Heart left ventricle (tissue), 16 donors: Measurements from ENCODE around the gene ERLIN1. TPM values are rescaled to one million over a fixed set of nuclear protein-coding genes. Genes with fewer than 3 reads are reported as not detected.

ENCODE experiments used
- ATAC-seq, 4 donors: fragments of 200-7000 bp; cut with Tn5 transposase; one replicate each; pipeline ENCODE4 v1.9.1; 2020 to 2022; ENCODE audit warnings: moderate library complexity in 4 of 4, mild to moderate bottlenecking in 3 of 4, moderate number of reproducible peaks in 1 of 4
- DNase-seq, 5 donors: peaks; one replicate each; pipeline ENCODE4 v3.0.0-alpha.2; 2020
- H3K27ac ChIP-seq, 12 donors: fragments of 200-600 bp; sonication (generic) in 4 of 12; one replicate each; pipeline versions ENCODE4 v1.5.0 to v1.8.0; 2016 to 2022; ENCODE audit warnings: mild to moderate bottlenecking in 2 of 12
- H3K27me3 ChIP-seq, 9 donors: fragments of 200-600 bp; sonication (generic) in 2 of 9; one replicate each; pipeline versions ENCODE4 v1.5.1 to v1.8.0; 2016 to 2022; ENCODE audit warnings: mild to moderate bottlenecking in 3 of 9
- H3K36me3 ChIP-seq, 9 donors: fragments of 200-600 bp; sonication (generic) in 2 of 9; one replicate each; pipeline versions ENCODE4 v1.5.0 to v1.8.0; 2018 to 2022; ENCODE audit warnings: mild to moderate bottlenecking in 2 of 9
- H3K4me1 ChIP-seq, 12 donors: fragments of 200-600 bp; sonication (generic) in 4 of 12; one replicate each; pipeline versions ENCODE4 v1.5.0 to v1.8.0; 2016 to 2022; ENCODE audit warnings: mild to moderate bottlenecking in 3 of 12
- H3K4me3 ChIP-seq, 12 donors: fragments of 200-600 bp; sonication (generic) in 4 of 12; one replicate each; pipeline versions ENCODE4 v1.5.0 to v1.8.0; 2017 to 2022; ENCODE audit warnings: mild to moderate bottlenecking in 9 of 12, moderate library complexity in 4 of 12
- H3K9me3 ChIP-seq, 12 donors: fragments of 200-600 bp; sonication (generic) in 4 of 12; one replicate each; pipeline versions ENCODE4 v1.5.0 to v1.8.0; 2016 to 2022; ENCODE audit warnings: mild to moderate bottlenecking in 1 of 12
- POLR2A ChIP-seq, 2 donors: fragments of 450-650 bp; IDR thresholded peaks; one replicate each; pipeline ENCODE4 v1.6.1; 2017; ENCODE audit warnings: antibody characterized with exemption in 2 of 2, mild to moderate bottlenecking in 2 of 2, moderate library complexity in 2 of 2
- WGBS, 4 donors: extraction: QIAGEN DNeasy Blood & Tissue Kit in 2 of 4; methylation state at CpG; one replicate each; pipeline versions ENCODE4 v1.1.5 to v1.1.7; 2013 to 2018; 5-methylcytosine and 5-hydroxymethylcytosine counted together
- intact Hi-C, 10 donors: fragments of 100-400 bp; cut with DNase I; formaldehyde crosslinking; loops; one replicate each; pipeline versions ENCODE4 v1.11.1 to v1.14.2; 2022
- polyA plus RNA-seq, 2 donors: library from polyadenylated mRNA; stranded (reverse); fragments of 200-250 nt; gene quantifications; one replicate each; pipeline ENCODE4 v1.2.3, GENCODE V29; 2013
- total RNA-seq, 9 donors: library from RNA; depleted of rRNA in 2 of 9; stranded (reverse); fragments of >200 nt in 2 of 9; fragmentation: NEBNext Ultra II Directional in 3 of 9; extraction: Animal tissue kit (Norgen Biotek cat#: 25700) in 3 of 9; gene quantifications; one replicate each; pipeline versions ENCODE4 v1.1.0 to v1.2.4, GENCODE V29; 2016 to 2023
- TF ChIP-seq, protein P1 (sequence below), 12 donors: fragments of 200-600 bp; sonication (generic) in 4 of 12; IDR thresholded peaks; one replicate each; pipeline versions ENCODE4 v1.5.0 to v1.8.0; 2018 to 2022; ENCODE audit warnings: antibody characterized with exemption in 12 of 12, mild to moderate bottlenecking in 5 of 12
- donor health status: ischemic (EF 13 %, LVEDD 7.1; RV severe dilation, severe dysfunction).
- donor health status: healthy with polysubstance abuse.
- donor health status: DM: no; HTN: yes; CAD: no.
- donor health status: DM: no; HTN: no; CAD: no.
- donor health status: ischemic (EF 25% LVEDD 6.9; RV normal size, moderate dysfunction).
- donor health status: ischemic (EF 25% LVEDD 5.7; RV mildly dilated, moderate dysfunction).
- donor health status: healthy.
- donor health status: DM: yes; HTN: yes; CAD: no.
- donor health status: ischemic (EF 35%, LVEDD 5.7; RV mildly dilated, moderate dysfunction).
- donor health status: nonischemic (EF 11% LVEDD 7.7; RV severe dilation, severe dysfunction).
- donor health status: DM: yes; HTN: yes; CAD: no.
- donor health status: PGD.
- donor health status: ischemic (EF 29% LVEDD 5.4; RV normal size, mild dysfunction).
- donor health status: nonischemic (EF 23%, LVEDD 6.1; RV moderate dilation, normal function).

The ERLIN1 gene
- total and polyA plus RNA-seq, 11 donors: 1.9 to 16.5 (median 7.0) TPM

DNA sequence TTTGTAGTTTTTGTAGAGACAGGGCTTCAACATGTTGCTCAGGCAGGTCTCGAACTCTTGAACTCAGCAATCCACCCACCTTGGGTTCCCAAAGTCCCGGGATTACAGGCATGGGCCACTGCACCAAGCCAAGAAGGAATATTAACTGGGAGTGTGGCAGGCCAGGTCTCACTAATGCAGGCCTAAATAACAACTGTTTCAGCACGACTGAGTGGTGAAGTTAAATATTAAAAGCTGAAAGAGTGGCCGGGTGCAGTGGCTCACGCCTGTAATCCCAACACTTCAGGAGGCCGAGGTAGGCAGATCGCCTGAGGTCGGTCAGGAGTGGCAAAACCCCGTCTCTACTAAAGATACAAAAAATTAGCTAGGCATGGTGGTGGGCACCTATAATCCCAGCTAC, 22.4 kb upstream of the ERLIN1 start:
- Histone ChIP-seq H3K27ac (no peak overlapping the region), H3K4me1 (no peaks in the 10 kb centered on the region), H3K27me3 (no peaks in the 10 kb centered on the region), H3K36me3 (peaks cover 0 to 97% (median 94%) of the 10 kb centered on the region in 9 donors), H3K9me3 (no peaks in the 10 kb centered on the region), H3K4me3 (no peak overlapping the region)
- WGBS, 4 donors: 96 to 98% (median 97%) methylated on average over 9 of the region's 9 CpGs
- ATAC-seq (no peak), DNase-seq (no peak)
- intact Hi-C loops: no loop called here
- no peak for TF ChIP-seq POLR2A (IDR thresholded peaks at IDR 0.05)
- TF ChIP-seq, protein P1, sequence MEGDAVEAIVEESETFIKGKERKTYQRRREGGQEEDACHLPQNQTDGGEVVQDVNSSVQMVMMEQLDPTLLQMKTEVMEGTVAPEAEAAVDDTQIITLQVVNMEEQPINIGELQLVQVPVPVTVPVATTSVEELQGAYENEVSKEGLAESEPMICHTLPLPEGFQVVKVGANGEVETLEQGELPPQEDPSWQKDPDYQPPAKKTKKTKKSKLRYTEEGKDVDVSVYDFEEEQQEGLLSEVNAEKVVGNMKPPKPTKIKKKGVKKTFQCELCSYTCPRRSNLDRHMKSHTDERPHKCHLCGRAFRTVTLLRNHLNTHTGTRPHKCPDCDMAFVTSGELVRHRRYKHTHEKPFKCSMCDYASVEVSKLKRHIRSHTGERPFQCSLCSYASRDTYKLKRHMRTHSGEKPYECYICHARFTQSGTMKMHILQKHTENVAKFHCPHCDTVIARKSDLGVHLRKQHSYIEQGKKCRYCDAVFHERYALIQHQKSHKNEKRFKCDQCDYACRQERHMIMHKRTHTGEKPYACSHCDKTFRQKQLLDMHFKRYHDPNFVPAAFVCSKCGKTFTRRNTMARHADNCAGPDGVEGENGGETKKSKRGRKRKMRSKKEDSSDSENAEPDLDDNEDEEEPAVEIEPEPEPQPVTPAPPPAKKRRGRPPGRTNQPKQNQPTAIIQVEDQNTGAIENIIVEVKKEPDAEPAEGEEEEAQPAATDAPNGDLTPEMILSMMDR (IDR thresholded peaks at IDR 0.05): no peak

DNA sequence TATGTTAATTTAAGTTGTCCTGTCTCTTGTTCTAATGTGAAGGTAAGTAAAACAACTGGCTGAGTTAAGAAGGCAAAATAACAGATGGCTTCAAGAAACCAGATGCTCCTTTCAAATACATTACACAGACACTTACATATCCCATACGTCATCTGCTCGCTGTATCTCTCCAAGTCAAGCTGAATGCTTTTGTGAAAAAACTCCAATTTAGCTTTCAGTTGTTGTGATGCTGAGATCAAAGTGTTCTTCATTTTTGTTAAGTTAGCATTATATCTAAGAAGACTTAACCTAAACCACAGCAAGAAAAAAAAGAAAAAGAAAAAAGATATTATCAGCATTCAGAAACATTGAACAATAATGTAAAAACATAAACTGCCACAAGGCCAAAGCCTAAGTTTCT, 18.5 kb upstream of the ERLIN1 start:
- no peak for DNase-seq
- Histone ChIP-seq H3K27ac (no peak overlapping the region), H3K27me3 (no peaks in the 10 kb centered on the region), H3K36me3 (peaks cover 0 to 100% (median 98%) of the 10 kb centered on the region in 9 donors), H3K4me1 (no peaks in the 10 kb centered on the region), H3K4me3 (no peak overlapping the region), H3K9me3 (no peaks in the 10 kb centered on the region)
- 90 to 98% (median 96%) methylated on average over 2 of the region's 2 CpGs for WGBS, 4 donors
- TF ChIP-seq, protein P1 (IDR thresholded peaks at IDR 0.05): no peak
- TF ChIP-seq POLR2A (IDR thresholded peaks at IDR 0.05): no peak
- intact Hi-C loops: no loop called here
- no peak for ATAC-seq

DNA sequence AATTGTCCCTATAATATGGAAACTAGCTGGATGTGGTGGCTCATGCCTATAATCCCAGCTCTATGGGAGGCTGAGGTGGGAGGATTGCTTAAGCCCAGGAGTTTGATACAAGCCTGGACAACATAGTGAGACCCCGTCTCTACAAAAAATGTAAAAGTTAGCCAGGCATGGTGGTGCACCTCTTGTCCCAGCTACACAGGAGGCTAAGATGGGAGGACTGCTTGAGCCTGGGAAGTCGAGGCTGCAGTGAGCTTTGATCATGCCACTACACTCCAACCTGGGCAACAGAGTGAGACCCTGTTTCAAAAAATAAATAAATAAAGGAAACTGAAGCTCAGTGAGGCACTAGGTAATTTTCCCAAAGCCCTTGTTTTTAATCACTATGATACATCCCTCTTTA, 15.7 kb upstream of the ERLIN1 start:
- intact Hi-C loops: no loop called here
- 94 to 100% (median 98%) methylated on average over 2 of the region's 2 CpGs for WGBS, 4 donors
- ATAC-seq (no peak), DNase-seq (no peak)
- peaks cover 0 to 100% (median 98%) of the 10 kb centered on the region in 9 donors for H3K36me3 ChIP-seq
- TF ChIP-seq, protein P1 (IDR thresholded peaks at IDR 0.05): no peak
- no peak for TF ChIP-seq POLR2A (IDR thresholded peaks at IDR 0.05)
- no peaks in the 10 kb centered on the region for H3K9me3 ChIP-seq
- no peaks in the 10 kb centered on the region for H3K27me3 ChIP-seq
- H3K4me3 ChIP-seq: no peak overlapping the region
- no peak overlapping the region for H3K27ac ChIP-seq
- H3K4me1 ChIP-seq: no peaks in the 10 kb centered on the region

DNA sequence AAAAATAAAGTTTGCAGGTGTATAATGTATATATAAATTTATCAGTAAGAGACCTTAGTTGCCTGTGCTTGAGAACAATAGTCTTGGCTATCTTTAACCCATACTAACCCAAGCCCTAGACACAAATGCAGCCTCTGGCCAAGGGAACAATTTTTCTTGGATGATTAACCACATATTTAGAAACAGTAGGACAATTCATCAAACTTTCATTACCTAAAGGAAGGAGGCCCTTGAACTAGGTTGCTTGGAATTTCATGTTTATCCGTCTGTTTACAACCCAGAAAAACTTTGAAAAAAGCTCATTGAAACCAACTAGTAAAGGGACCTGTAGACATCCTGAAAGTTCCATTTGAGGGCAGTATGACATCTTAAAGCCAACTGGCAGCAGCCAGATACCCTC, 8.9 kb upstream of the ERLIN1 start:
- H3K9me3 ChIP-seq: no peaks in the 10 kb centered on the region
- H3K27me3 ChIP-seq: no peaks in the 10 kb centered on the region
- H3K4me3 ChIP-seq: no peak overlapping the region
- H3K36me3 ChIP-seq: peaks cover 0 to 95% (median 82%) of the 10 kb centered on the region in 9 donors
- 90 to 94% (median 93%) methylated on average over 1 of the region's 1 CpG for WGBS, 4 donors
- TF ChIP-seq, protein P1 (IDR thresholded peaks at IDR 0.05): no peak
- no peak for TF ChIP-seq POLR2A (IDR thresholded peaks at IDR 0.05)
- peaks cover 0 to 13% (median 4%) of the 10 kb centered on the region in 12 donors for H3K4me1 ChIP-seq
- H3K27ac ChIP-seq: no peak overlapping the region
- intact Hi-C loops: no loop called here
- no peak for DNase-seq
- no peak for ATAC-seq
